CD4-positive, alpha-beta T cell treated with Interferon gamma for 1 hour (primary cell): ENCODE measurements around the gene SRPK2.
"Not testable (repeated sequence)": the region's sequence is repeated elsewhere in the genome, so short reads cannot be mapped to it uniquely, and the experiment has no call there.

Experiments used
- DNase-seq: peaks from one replicate; pipeline ENCODE4 v3.0.0-alpha.2; 2020

Gene SRPK2

DNA sequence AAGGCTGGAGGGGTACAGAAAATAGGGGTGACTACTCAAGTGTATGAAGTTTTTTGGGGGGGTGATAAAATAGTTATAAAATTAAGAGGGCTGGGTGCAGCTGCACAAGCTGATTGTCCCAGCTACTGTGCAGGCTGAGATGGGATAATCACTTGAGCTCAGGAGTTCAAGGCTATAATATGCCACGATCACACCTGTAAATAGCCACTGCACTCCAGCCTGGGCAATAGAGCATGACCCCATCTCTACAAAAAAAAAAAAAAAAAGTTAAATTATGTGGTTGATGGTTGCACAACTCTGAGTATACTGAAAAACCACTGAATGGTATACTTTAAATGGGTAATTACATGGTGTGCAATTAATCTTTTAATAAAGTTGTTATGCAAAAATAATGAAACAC, 172.9 kb downstream of the SRPK2 start:
- no peak for DNase-seq

DNA sequence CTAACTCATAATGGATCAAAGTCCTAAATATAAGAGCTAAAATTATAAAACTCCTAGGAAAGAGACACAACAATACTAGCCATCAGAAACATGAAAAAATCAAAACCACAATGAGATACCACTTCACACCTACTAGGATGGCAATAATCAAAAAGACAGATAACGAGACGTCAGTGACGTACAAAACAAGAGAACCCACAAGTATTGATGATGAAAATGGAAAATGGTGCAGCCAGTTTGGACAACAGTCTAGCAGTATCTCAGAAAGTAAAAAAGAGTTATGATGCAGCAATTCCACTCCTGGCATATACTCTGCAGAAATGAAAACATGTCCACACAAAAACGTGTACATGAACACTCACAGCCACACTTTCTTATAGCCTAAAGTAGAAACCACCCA, 173.5 kb downstream of the SRPK2 start:
- no peak for DNase-seq

DNA sequence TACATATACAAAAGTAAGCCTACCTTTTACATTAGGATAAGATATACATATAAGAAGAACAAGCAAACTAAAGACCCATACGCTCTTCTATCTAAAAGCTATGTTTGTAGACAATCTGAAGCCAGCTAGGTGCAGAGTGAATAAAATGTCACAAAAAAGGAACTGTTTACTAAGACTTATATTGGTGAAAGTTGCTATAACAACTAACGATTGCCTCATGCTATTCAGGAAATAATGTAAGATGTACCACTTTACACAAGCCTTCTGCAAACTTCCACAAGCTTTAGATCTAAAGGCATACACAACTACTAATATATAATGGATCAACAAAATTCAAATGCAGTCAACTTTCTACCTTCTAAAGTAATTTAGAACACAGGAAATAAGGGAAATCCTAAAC, 175.1 kb downstream of the SRPK2 start:
- no peak for DNase-seq

DNA sequence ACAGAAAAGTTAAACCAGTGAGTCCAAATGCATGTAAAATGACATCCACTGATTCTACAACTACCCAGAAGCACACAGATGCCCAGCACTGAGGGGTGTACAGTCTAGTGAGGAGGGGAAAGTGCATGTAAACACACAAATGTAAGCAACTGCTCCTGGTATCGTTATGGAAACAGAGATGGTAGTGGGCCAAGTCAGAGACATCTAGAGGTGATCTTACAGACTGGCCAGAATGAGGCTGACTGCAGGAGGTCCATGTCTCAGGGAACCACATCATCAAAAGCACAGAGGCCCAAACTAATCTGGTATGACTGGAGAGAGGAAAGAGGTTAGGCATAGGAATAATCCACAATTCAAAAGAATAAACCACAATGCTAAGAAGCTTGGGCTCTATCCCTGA, 176.5 kb downstream of the SRPK2 start:
- DNase-seq = no peak

DNA sequence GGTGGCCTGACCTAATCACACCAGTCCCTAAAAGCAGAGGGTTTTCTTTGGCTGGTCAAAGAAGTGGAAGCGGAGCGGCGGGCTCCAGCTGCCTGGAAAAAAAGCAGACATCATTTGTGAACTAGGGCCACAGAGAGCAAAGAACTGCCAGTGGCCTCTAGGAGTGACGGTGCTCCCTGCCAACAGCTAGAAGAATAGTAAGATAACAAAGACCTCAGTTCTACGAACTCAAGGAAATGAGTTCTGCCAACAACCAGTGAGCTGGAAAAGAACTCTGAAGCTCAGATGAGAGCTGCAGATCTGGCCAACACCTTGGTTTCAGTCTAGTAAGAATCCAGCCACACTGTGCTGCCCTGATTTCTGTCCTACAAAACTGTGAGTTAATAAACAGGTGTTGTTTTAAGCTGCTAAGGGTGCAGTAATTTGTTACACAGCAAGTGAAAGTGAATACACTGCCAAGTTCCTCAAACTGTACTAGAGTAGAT, 178.0 kb downstream of the SRPK2 start:
- no peak for DNase-seq

DNA sequence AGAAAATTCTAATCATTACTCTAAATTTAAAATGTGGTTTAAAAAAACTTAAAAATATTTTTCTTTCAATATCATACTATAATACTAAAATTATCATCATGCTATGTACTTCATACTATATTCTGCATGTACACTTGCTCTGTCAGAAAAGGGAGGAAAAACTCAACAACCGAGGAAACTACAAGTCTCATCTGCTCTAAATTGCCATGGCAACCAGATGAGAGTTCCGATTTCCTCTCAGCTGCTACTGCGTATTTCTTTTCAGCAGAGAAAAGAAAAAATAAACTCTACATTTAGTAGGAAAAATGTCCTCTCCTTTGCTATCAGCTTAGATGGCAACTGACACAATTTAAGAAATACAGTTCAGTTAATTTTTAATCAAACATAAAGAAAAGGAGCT, 178.9 kb downstream of the SRPK2 start:
- DNase-seq = no peak

DNA sequence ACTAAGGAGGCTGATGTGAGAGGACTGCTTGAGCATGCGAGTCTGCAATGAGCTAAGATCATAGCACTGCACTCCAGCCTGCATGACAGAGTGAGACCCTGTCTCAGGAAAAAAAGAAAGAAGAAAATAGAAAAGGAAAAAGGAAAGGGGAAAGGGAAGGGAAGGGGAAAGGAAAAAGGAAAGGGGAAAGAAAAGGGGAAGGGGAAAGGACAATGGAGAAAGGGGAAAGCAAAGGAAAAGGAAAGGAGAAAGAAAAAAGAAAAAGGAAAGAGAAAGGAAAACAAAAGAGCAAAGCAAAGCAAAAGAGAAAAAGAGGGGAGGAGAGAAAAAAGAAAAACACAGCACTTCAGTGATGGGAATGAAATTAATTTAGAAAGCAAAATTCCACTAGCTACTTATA, 179.3 kb downstream of the SRPK2 start:
- DNase-seq = no peak

DNA sequence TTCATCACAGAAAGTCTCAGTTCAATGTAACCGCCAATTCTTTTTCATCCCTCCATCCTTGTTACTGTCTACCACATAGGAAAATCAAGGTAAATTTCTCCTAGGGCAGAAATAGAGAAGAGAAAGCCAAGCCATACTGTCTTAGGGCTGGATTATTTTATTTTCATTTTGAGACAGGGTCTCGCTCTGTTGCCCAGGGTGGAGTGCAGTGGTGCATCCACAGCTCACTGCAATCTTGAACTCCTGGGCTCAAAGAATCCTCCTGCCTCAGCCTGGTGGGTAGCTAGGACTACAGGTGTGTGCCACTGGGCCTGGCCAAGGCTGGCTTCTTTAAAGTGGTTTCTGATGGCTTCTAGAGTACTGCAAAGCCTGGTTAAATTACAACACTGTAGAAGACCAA, 181.7 kb downstream of the SRPK2 start:
- no peak for DNase-seq

DNA sequence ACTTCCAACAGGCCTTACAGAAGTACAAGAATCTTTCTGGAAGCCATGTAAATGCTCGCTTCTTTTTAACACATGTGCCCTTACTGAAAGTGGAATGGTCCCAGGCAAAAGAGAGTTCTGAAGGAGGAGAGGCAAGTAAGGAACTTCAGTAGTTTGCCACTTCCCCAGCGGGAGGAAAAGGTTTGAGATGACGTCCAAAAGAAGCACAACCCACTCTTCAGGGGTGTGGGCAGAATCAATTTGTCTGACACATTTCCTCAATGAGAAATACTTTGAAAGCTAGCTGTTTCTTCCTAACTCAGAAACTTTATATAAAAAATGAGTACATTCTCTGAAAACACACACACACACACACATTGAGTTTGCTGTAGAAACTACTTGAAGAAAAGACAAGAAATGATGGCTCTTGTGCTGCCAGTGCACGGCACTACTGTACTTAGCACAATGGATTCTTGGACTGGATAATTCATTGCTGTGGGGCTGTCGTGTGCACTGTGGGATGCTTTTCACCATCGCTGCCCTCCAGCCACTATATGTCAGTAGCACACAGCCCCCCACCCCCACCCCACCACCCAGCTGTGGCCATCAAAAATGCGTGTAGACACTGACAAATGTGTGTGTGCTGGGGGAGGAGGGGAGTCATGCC, 183.0 kb downstream of the SRPK2 start:
- no peak for DNase-seq

DNA sequence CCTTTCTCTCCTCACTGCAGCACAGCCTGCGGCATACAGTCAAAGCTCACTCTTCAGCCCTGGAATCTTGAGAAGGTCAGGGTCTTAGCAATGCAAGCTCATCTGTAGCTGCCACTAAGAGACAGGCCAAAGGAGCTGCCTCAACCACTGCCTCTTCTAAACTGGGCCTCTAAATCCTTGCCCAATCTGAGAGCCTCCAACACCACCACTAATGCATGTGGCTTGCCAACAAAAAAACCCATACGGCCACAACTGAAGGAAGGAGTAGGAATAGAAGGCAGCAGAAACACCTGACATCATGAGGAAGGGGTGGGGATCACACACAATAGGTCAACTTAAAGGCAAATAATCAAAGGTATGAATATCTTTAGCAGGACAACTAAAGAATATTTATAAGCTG, 183.8 kb downstream of the SRPK2 start:
- DNase-seq = no peak

DNA sequence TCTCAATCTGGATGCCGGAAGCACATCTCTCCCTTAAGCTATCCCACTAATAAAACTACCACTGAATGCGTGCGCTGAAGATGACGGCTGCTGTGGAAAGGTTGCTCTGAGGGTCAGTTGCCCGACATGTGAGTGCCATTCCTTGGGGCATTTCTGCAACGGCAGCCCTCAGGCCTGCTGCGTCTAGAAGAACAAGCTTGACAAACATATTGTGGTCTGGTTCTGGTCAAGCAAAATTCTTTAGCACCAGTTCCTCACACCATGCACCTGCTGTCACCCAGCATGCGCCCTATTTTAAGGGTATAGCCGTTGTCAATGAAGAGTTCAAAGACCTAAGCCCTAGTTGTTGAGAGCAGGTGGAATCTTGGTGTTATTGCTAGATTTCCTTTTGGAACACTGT, 184.2 kb downstream of the SRPK2 start:
- DNase-seq = no peak

DNA sequence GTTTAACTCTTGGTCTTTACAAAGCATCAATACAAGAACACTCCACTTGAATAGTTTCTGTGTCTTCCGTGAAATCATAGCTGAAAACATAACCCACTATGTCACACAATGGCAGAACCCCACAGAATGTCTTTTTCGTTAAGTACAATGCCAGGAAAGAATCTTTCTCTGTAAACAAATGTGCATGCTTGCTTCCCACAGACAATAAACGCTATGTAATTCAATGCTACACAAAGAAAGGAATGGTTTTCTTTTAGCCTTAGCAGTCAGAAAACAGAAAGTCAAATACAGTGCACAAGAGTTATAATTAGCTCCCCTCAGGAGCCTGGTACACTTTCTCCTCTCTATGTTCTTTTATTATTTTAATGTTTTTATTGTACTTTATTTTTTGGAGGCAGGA, 186.1 kb downstream of the SRPK2 start:
- DNase-seq = no peak

DNA sequence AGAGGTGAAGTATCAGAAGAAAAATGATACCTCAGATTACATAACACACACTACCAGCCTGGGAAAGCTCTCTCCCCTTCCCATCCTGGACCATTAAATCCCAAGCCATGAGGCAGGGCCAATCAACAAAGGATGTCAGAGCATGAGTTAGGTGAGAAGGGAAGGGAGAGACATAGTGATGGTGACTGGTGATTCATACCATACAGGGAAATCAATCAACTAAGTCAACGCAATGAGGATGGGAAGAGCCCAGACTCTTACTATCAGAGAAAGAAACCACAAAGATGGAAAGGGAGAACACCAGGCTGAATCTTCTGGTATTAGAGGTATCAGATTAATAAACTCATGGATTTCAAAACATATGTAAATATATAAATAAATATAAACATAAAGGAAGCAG, 189.3 kb downstream of the SRPK2 start:
- no peak for DNase-seq

DNA sequence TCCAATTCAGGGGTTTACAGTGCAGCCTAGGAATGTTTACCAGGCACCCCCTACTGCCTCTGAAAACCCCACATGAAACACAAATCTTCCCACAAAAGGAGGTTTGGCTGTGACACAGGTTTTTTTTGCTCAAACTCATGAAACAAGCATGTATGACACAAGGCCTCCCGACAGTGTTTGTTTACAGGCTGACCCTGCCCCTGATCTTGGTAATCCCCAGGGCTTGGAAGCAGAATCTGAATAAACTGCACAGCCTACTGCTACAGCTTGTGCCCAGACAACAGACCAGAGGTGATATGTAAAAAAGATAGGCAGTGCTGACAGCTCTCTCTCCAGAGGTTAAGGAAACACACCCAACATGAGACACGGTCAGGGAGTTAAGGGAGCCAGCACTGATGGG, 190.5 kb downstream of the SRPK2 start:
- no peak for DNase-seq

DNA sequence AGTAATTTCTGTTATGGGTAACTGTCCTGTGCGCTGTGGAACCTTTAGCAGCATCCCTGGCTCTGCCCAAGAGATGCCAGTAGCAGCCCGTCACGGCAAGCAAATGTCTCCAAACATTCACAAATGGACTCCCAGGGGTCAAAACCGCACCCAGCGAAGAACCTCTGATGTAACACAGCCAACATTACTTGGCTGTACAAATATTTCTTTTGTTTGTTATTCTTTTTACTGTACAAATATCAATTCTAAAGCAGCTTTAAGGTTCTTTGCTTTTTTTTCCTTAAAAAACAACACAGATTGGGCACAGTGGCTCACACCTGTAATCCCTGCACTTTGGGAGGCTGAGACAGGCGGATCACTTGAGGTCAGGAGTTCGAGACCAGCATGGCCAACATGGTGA, 192.2 kb downstream of the SRPK2 start:
- no peak for DNase-seq

DNA sequence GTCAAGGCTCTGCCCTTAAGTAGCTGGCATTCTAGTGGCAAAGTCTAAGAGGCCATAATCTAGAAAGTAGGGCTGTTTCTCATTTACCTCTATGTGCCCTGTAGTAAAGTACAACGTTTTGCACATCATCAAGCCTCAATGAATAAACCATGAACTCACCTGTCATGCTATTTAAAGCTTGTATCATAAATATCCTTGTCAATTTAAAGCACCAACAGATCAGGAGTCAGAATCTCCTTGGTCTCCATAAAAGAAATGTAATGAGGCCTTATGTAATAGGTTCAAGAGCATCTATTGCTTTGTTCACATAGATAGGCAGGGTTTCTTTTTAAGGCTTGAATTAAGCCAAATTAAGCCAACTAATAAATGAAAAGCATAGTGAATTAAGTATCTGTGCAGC, 192.8 kb downstream of the SRPK2 start:
- DNase-seq = no peak

DNA sequence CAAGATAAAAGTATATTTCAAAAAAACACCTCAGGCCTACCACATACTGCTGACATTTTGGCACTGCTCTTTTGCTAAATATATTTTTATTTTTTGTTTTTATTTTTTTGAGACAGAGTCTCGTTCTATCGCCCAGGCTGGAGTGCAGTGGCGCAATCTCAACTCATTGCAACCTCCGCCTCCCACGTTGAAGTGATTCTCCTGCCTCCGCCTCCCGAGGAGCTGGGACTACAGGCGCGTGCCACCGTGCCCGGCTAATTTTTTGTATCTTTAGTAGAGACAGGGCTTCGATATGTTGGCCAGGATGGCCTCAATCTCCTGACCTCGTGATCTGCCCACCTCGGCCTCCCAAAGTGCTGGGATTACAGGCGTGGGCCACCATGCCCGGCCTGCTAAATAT, 193.8 kb downstream of the SRPK2 start:
- not testable (repeated sequence) for DNase-seq

DNA sequence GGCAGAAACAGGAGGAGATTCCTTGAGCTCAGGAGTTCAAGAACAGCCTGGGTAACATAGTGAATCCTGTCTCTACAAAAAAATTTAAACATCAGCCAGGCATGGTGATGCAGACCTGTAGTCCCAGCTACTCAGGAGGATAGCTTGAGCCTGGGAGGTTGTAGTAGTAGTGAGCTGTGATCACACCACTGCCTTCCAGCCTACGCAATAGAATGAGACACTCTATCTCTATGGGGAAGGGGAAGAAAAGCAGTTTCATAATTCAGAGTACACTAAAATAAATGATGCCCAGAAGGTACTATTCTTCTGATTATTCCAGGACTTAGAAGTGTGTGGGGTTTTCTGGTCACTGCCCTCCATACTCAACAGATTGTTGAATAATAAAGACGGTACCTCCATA, 197.4 kb downstream of the SRPK2 start:
- DNase-seq = no peak

DNA sequence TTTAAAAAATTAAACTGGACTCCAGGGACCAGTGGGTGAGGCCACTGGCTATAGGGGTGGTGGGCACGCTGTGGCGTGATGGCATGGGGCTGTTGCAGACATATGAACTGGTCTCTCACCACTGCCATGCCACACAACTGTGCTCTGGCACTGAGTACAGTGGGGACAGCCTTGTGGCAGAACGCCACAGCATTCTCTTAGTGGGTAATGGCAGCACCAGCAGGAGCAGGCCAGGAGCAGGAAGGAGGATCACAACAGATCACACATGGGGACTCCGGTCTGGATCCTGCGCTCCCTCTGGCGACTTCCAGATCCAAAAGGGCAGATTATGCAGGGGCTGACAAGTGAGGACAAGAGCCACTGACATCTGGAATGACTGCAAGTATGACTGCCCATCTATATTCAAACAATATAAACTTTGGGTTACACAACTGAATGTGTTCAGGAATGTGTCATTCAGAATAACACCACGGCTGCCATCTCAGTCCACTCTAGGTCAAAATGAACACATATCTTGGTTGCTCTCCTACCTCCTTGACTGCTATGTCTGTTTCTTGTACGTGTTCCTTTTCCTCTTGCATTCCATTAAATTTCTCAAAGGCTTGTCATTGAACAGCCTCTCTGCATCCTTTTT, 198.7 kb downstream of the SRPK2 start:
- DNase-seq = no peak

DNA sequence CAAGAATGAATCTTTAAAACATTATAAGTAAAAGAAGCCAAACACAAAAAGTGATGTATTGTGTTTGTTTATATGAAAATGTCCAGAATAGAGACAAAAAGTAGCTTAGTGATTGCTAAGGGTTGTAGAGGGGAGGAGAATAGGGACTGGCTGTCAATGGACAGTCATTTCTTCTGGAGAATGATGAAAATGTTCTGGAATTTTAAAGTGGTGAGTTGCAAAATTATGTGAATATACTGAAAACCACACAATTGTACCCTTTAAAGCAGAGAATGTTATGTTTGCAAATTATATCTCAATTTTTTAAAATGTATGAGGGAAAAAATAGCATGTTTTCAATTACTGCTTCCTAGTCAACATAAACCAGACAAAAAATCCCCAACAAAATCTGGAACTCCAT, 200.5 kb downstream of the SRPK2 start:
- no peak for DNase-seq

DNA sequence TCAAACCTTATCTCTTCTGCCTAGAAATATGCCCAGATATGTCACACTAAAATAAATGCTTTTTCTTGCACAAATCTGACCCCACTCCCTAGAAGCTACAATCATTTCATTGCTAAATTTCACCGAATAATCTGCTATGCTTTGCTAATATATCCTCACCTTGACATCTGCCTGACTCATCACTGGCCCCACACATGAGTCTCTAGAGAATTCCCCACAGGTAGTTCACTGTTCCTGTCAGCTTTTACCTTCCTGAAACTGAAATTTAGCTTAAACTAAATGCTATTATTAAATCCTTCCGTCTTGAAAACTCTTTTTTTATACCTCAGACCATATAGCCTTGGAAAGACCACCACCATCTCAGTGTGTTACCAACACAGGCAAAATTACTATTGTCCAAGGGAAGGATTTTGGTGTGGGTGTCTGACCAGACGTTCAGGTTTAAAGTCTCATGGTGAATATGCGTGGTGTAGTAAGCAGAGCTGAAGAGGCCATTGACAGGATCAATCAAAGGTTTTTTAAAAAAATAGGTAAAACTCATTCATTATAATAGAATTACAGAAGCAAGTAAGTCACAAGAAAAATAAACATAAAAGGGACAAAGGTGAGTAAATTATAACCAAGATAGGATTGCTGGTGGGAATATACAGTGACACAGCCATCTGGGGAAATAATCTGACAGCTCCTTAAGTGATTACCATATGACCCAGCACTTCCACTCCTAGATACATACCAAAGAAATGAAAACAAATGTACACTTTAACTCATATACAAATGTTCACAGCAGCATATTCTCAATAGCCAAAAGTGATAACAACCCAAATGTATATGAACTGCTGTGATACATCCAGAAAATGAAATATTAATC, 201.2 kb downstream of the SRPK2 start:
- no peak for DNase-seq

DNA sequence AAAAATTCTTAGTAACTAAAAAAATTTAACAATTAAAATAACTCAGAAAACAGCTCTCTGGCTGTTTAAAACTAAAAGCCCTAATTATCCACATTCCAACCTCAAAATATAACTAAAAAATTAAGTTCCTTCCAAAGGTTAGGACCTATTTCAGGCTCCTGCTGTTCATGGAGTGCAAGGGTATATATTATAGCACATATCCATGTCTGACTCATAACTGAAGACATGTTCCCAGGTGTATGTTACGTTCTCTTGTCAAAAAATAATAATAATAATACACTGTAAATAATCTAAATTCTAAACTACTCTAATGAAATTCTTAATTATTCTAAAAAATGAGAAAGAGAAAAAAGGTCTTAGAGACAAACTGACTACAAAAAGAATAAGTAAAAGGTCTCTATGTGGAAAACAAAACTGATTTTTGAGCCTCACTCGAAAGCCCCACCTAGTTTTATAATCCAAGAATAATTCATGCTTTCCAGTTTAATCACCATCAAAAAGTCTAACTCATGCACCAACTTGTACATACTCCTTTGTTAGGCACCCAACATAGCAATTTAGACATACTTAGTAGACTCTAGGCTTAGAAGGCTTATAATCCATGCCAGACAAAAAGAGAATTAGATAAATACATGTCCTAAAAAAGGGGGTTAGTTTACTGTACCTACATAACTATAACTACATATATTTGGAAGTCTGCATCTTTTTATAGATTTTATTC, 203.3 kb downstream of the SRPK2 start:
- no peak for DNase-seq

DNA sequence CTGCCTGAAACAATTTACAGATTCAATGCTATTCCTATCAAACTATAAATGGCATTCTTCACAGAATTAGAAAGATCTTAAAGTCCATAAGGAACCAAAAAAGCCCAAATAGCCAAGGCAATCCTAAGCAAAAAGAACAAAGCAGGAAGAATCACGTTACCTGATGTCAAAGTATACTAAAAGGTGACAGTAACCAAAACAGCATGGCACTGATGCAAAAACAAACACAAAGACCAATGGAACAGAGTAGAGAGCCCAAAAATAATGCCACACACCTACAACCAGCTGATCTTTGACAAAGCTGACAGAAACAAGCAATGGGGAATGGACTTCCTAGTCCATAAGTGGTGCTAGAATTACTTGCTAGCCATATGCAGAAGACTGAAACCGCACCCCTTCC, 208.7 kb downstream of the SRPK2 start:
- DNase-seq = no peak
